MCF 10A (cell line): Measurements from ENCODE around the gene MMS22L. TPM values are rescaled to one million over a fixed set of nuclear protein-coding genes. Genes with fewer than 3 reads are reported as not detected.
"Not testable (repeated sequence)": the region's sequence is repeated elsewhere in the genome, so short reads cannot be mapped to it uniquely, and the experiment has no call there.

Experiments used
- BruUV-seq: library from RNA; stranded (reverse); fragments of 400-500 nt; replicated peaks from 2 replicates; lab custom pipeline; 2021; lab: Mats Ljungman, UMichigan
- CTCF ChIA-PET: fragments of 300-600 bp; sonication (Branson Sonifier 250); formaldehyde crosslinking; extraction: SDS; loops from one replicate; lab custom pipeline; 2021; ENCODE audit warnings: antibody characterized with exemption, inconsistent platforms; lab: Yijun Ruan, JAX
- POLR2A ChIA-PET: fragments of 300-600, 350-650 bp; sonication (Branson Sonifier 250); formaldehyde crosslinking; extraction: SDS; loops from one replicate; lab custom pipeline; 2020; ENCODE audit warnings: antibody characterized with exemption, inconsistent platforms; lab: Yijun Ruan, JAX
- DNase-seq: peaks from one replicate; pipeline ENCODE4 v3.0.0-alpha.2; 2018; ENCODE audit not compliant: unreplicated experiment
- H3K27ac Mint-ChIP-seq: one replicate; pipeline ENCODE4 v1.8.0; 2022; ENCODE audit warnings: mild to moderate bottlenecking, low read depth, mixed read lengths; ENCODE audit not compliant: unreplicated experiment
- H3K27me3 Mint-ChIP-seq: one replicate; pipeline ENCODE4 v1.8.0; 2022; ENCODE audit warnings: mixed read lengths; ENCODE audit not compliant: insufficient read depth, unreplicated experiment
- H3K36me3 Mint-ChIP-seq: one replicate; pipeline ENCODE4 v1.8.0; 2022; ENCODE audit warnings: mild to moderate bottlenecking, moderate library complexity, mixed read lengths; ENCODE audit not compliant: insufficient read depth, unreplicated experiment
- H3K4me1 Mint-ChIP-seq: one replicate; pipeline ENCODE4 v1.8.0; 2022; ENCODE audit warnings: mixed read lengths; ENCODE audit not compliant: insufficient read depth, unreplicated experiment
- H3K4me3 Mint-ChIP-seq: one replicate; pipeline ENCODE4 v1.8.0; 2022; ENCODE audit warnings: mild to moderate bottlenecking, moderate library complexity, mixed read lengths; ENCODE audit not compliant: unreplicated experiment
- H3K9me3 Mint-ChIP-seq: one replicate; pipeline ENCODE4 v1.8.0; 2022; ENCODE audit warnings: mixed read lengths; ENCODE audit not compliant: unreplicated experiment
- CTCF ChIP-seq: fragments of 200-600 bp; IDR thresholded peaks from one replicate; pipeline ENCODE4 v1.8.0; 2022; ENCODE audit warnings: antibody characterized with exemption, mild to moderate bottlenecking; ENCODE audit not compliant: unreplicated experiment
- intact Hi-C: fragments of 100-400 bp; cut with micrococcal nuclease; formaldehyde crosslinking; loops from 2 replicates; pipeline ENCODE4 v1.14.1; 2022
- total RNA-seq: library from RNA; stranded (reverse); gene quantifications from 2 replicates; pipeline ENCODE4 v1.2.3, GENCODE V29; 2022

Gene MMS22L
- total RNA-seq, 1 experiment from 2014 or later: 9.8 TPM

DNA sequence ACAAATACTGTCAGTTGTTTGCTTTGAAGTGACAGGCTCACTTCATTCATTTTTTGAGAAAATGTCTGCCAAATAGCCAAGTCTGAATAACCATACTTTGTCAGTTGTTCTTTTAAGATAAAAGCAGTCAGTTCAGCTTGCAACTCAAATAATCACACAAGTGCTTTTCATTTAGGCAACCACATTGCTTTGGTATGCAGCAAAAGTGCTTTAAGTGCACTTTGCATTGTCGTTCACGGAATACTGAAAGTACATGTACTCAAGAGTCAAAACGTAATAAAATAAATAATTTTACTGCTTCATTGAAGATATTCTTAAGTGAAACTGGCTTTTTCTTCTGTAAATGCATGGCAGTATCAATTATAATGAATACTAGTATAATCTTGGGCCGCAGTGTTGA is 107.2 kb downstream of the MMS22L start:
- BruUV-seq: no TSS peak
- Mint-ChIP-seq H3K27me3 (no peaks in the 10 kb centered on the region), H3K9me3 (no peaks in the 10 kb centered on the region), H3K4me3 (no peak overlapping the region), H3K27ac (no peak overlapping the region), H3K36me3 (no peaks in the 10 kb centered on the region), H3K4me1 (no peaks in the 10 kb centered on the region)
- intact Hi-C loops: no loop called here
- ChIA-PET CTCF (interaction anchor here (0.7 to 2.9 kb wide), 3 partner anchors 10 to 40 kb away, joined by 3 to 20 read pairs (median 12); no protein-coding TSS in a partner anchor), POLR2A (no interaction called here)
- TF ChIP-seq CTCF: no peak
- no peak for DNase-seq

DNA sequence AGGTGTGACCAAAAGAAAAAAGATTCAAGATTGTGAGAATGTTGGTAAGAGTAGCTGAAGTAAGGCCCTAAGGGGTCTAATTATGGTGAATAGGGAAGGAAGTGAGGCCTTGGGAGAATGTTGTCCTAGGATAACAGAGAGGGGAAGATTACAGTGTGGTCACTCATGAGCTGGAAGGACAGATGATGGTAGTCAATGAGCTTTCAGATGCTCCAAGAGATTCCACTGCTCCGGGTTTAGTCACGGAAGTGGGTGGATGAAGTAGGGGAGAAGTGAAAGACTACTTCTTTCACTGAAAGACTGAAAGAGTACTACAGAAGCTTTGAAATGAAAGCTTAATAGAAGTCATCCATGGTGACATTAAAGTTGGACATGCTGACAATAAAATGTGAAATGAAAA is 108.5 kb downstream of the MMS22L start:
- no peaks in the 10 kb centered on the region for H3K4me1 Mint-ChIP-seq
- H3K9me3 Mint-ChIP-seq: no peaks in the 10 kb centered on the region
- BruUV-seq: no TSS peak
- H3K27ac Mint-ChIP-seq: no peak overlapping the region
- TF ChIP-seq CTCF: no peak
- intact Hi-C loops: no loop called here
- CTCF ChIA-PET: interaction anchor here (0.6 to 2.9 kb wide), 3 partner anchors 11 to 217 kb away, joined by 3 to 20 read pairs (median 4); no protein-coding TSS in a partner anchor
- no peaks in the 10 kb centered on the region for H3K27me3 Mint-ChIP-seq
- H3K36me3 Mint-ChIP-seq: no peaks in the 10 kb centered on the region
- POLR2A ChIA-PET: no interaction called here
- DNase-seq: no peak
- H3K4me3 Mint-ChIP-seq: no peak overlapping the region

GRCh38 chr6:97160280-97160679 is 122.7 kb downstream of the MMS22L start:
- BruUV-seq: no TSS peak
- Mint-ChIP-seq H3K27ac (no peak overlapping the region), H3K4me1 (no peaks in the 10 kb centered on the region), H3K36me3 (peaks cover 39% of the 10 kb centered on the region), H3K27me3 (no peaks in the 10 kb centered on the region), H3K4me3 (no peak overlapping the region), H3K9me3 (peaks cover 8% of the 10 kb centered on the region)
- ChIA-PET CTCF (no interaction called here), POLR2A (no interaction called here)
- intact Hi-C loops: no loop called here
- DNase-seq: peak; percentile 13
- no peak for TF ChIP-seq CTCF

GRCh38 chr6:97155447-97155846 is 127.6 kb downstream of the MMS22L start:
- CTCF ChIA-PET, BruUV-seq, H3K27me3 Mint-ChIP-seq: not testable (repeated sequence)

DNA sequence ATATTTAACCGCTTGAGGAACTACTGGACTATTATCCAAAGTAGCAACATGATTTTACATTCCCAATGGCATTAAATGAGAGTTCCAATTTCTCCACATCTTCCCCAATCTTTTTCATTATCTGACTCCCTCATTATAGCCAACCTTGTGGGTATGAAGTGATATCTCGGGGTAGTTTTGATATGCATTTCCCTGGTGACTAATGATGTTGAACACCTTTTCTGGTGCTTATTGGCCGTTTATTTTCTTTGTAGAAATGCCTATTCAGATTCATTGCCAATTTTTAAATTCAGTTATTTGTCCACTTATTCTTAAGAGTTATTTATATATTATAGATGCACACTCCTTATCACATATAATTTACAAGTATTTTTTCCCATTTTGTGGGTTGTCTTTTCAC is 129.0 kb downstream of the MMS22L start:
- H3K4me1 Mint-ChIP-seq: no peaks in the 10 kb centered on the region
- no peak overlapping the region for H3K27ac Mint-ChIP-seq
- ChIA-PET CTCF (interaction anchor here (0.7 kb wide), 2 partner anchors 16 to 1241 kb away, joined by 3 to 4 read pairs; no protein-coding TSS in a partner anchor), POLR2A (no interaction called here)
- no TSS peak for BruUV-seq
- no peaks in the 10 kb centered on the region for H3K9me3 Mint-ChIP-seq
- intact Hi-C loops: no loop called here
- no peak overlapping the region for H3K4me3 Mint-ChIP-seq
- no peak for DNase-seq
- H3K27me3 Mint-ChIP-seq: no peaks in the 10 kb centered on the region
- peaks cover 19% of the 10 kb centered on the region for H3K36me3 Mint-ChIP-seq
- TF ChIP-seq CTCF: no peak

More at GRCh38 chr6:97155447-97155846, 127.6 kb downstream of the MMS22L start:
- POLR2A ChIA-PET, intact Hi-C loops, H3K9me3 Mint-ChIP-seq, H3K4me1 Mint-ChIP-seq, DNase-seq, H3K27ac Mint-ChIP-seq, H3K4me3 Mint-ChIP-seq: not testable (repeated sequence)
- peaks cover 23% of the 10 kb centered on the region for H3K36me3 Mint-ChIP-seq
